ENCODE results near the gene MCFD2. TPM values are rescaled to one million over a fixed set of nuclear protein-coding genes. Genes with fewer than 3 reads are reported as not detected.

MCFD2 gene
- total RNA-seq, 3 donors from 2014 or later = 46.7 to 63.4 (median 50.8) TPM

- Mint-ChIP-seq H3K27me3 (ENCODE audit: low read depth) (peaks cover 7% of the 10 kb centered on the region), H3K9me3 (peaks cover 13% of the 10 kb centered on the region), H3K36me3 (ENCODE audit: insufficient read depth) (no peaks in the 10 kb centered on the region), H3K4me3 (no peak overlapping the region), H3K4me1 (ENCODE audit: low read depth) (no peaks in the 10 kb centered on the region)
- no peak for ATAC-seq
- no peak for DNase-seq
Observed at GRCh38 chr2:46865181-46865970, 50.2 kb downstream of the MCFD2 start.

GRCh38 chr2:46863882-46864281 is 51.7 kb downstream of the MCFD2 start:
- DNase-seq (no peak), ATAC-seq (no peak)
- H3K4me1 Mint-ChIP-seq (ENCODE audit: low read depth) = no peaks in the 10 kb centered on the region
- H3K36me3 Mint-ChIP-seq (ENCODE audit: insufficient read depth) = no peaks in the 10 kb centered on the region
- no peak overlapping the region for H3K4me3 Mint-ChIP-seq
- peaks cover 7% of the 10 kb centered on the region for H3K27me3 Mint-ChIP-seq (ENCODE audit: low read depth)
- peaks cover 13% of the 10 kb centered on the region for H3K9me3 Mint-ChIP-seq

- Mint-ChIP-seq H3K4me1 (ENCODE audit: low read depth) (no peaks in the 10 kb centered on the region), H3K27me3 (ENCODE audit: low read depth) (peaks cover 7% of the 10 kb centered on the region), H3K9me3 (peaks cover 13% of the 10 kb centered on the region), H3K36me3 (ENCODE audit: insufficient read depth) (no peaks in the 10 kb centered on the region), H3K4me3 (no peak overlapping the region)
- DNase-seq (no peak), ATAC-seq (no peak)
Observed at GRCh38 chr2:46862514-46862913, 53.1 kb downstream of the MCFD2 start.

GRCh38 chr2:46861916-46862315 is 53.7 kb downstream of the MCFD2 start:
- H3K36me3 Mint-ChIP-seq (ENCODE audit: insufficient read depth) = no peaks in the 10 kb centered on the region
- peaks cover 7% of the 10 kb centered on the region for H3K27me3 Mint-ChIP-seq (ENCODE audit: low read depth)
- H3K9me3 Mint-ChIP-seq = peaks cover 13% of the 10 kb centered on the region
- no peak overlapping the region for H3K4me3 Mint-ChIP-seq
- DNase-seq (no peak), ATAC-seq (no peak)
- no peaks in the 10 kb centered on the region for H3K4me1 Mint-ChIP-seq (ENCODE audit: low read depth)

GRCh38 chr2:46859482-46859881 is 56.1 kb downstream of the MCFD2 start:
- ATAC-seq (no peak), DNase-seq (no peak)
- Mint-ChIP-seq H3K4me3 (no peak overlapping the region), H3K4me1 (ENCODE audit: low read depth) (no peaks in the 10 kb centered on the region), H3K36me3 (ENCODE audit: insufficient read depth) (no peaks in the 10 kb centered on the region), H3K27me3 (ENCODE audit: low read depth) (peaks cover 7% of the 10 kb centered on the region), H3K9me3 (peaks cover 6% of the 10 kb centered on the region)

- Mint-ChIP-seq H3K4me1 (ENCODE audit: low read depth) (no peaks in the 10 kb centered on the region), H3K36me3 (ENCODE audit: insufficient read depth) (no peaks in the 10 kb centered on the region), H3K9me3 (no peaks in the 10 kb centered on the region), H3K27me3 (ENCODE audit: low read depth) (peaks cover 5% of the 10 kb centered on the region), H3K4me3 (no peak overlapping the region)
- no peak for ATAC-seq
- DNase-seq = no peak
Observed at GRCh38 chr2:46858702-46859090, 56.9 kb downstream of the MCFD2 start.

GRCh38 chr2:46857871-46858701 is 57.5 kb downstream of the MCFD2 start:
- Mint-ChIP-seq H3K9me3 (no peaks in the 10 kb centered on the region), H3K4me3 (no peak overlapping the region)

GRCh38 chr2:46856336-46856735 is 59.3 kb downstream of the MCFD2 start:
- Mint-ChIP-seq H3K36me3 (ENCODE audit: insufficient read depth) (no peaks in the 10 kb centered on the region), H3K4me1 (ENCODE audit: low read depth) (no peaks in the 10 kb centered on the region), H3K4me3 (no peak overlapping the region), H3K27me3 (ENCODE audit: low read depth) (peaks cover 4% of the 10 kb centered on the region), H3K9me3 (no peaks in the 10 kb centered on the region)
- ATAC-seq = no peak
- DNase-seq = no peak

More at GRCh38 chr2:46857871-46858701, 57.5 kb downstream of the MCFD2 start:
- ATAC-seq (no peak), DNase-seq (no peak)
- peaks cover 5% of the 10 kb centered on the region for H3K27me3 Mint-ChIP-seq (ENCODE audit: low read depth)
- H3K36me3 Mint-ChIP-seq (ENCODE audit: insufficient read depth) = no peaks in the 10 kb centered on the region
- no peaks in the 10 kb centered on the region for H3K4me1 Mint-ChIP-seq (ENCODE audit: low read depth)

- Mint-ChIP-seq H3K4me3 (no peak overlapping the region), H3K36me3 (ENCODE audit: insufficient read depth) (no peaks in the 10 kb centered on the region), H3K9me3 (no peaks in the 10 kb centered on the region), H3K4me1 (ENCODE audit: low read depth) (no peaks in the 10 kb centered on the region), H3K27me3 (ENCODE audit: low read depth) (no peaks in the 10 kb centered on the region)
- no peak for DNase-seq
- ATAC-seq = no peak
Observed at GRCh38 chr2:46855805-46856204, 59.8 kb downstream of the MCFD2 start.

GRCh38 chr2:46854260-46854659 is 61.3 kb downstream of the MCFD2 start:
- Mint-ChIP-seq H3K27me3 (ENCODE audit: low read depth) (peaks cover 2% of the 10 kb centered on the region), H3K4me3 (no peak overlapping the region), H3K4me1 (ENCODE audit: low read depth) (no peaks in the 10 kb centered on the region), H3K36me3 (ENCODE audit: insufficient read depth) (no peaks in the 10 kb centered on the region), H3K9me3 (no peaks in the 10 kb centered on the region)
- DNase-seq = no peak
- ATAC-seq = no peak

- peaks cover 2% of the 10 kb centered on the region for H3K27me3 Mint-ChIP-seq (ENCODE audit: low read depth)
- ATAC-seq (no peak), DNase-seq (no peak)
- no peaks in the 10 kb centered on the region for H3K4me1 Mint-ChIP-seq (ENCODE audit: low read depth)
- H3K4me3 Mint-ChIP-seq = no peak overlapping the region
- H3K9me3 Mint-ChIP-seq = no peaks in the 10 kb centered on the region
- H3K36me3 Mint-ChIP-seq (ENCODE audit: insufficient read depth) = no peaks in the 10 kb centered on the region
Observed at GRCh38 chr2:46852598-46852997, 63.0 kb downstream of the MCFD2 start.

GRCh38 chr2:46852124-46852523 is 63.5 kb downstream of the MCFD2 start:
- DNase-seq (no peak), ATAC-seq (no peak)
- no peaks in the 10 kb centered on the region for H3K4me1 Mint-ChIP-seq (ENCODE audit: low read depth)
- no peaks in the 10 kb centered on the region for H3K9me3 Mint-ChIP-seq
- no peak overlapping the region for H3K4me3 Mint-ChIP-seq
- H3K36me3 Mint-ChIP-seq (ENCODE audit: insufficient read depth) = no peaks in the 10 kb centered on the region
- peaks cover 2% of the 10 kb centered on the region for H3K27me3 Mint-ChIP-seq (ENCODE audit: low read depth)
